Gastroesophageal sphincter (tissue), 3 donors: ENCODE measurements around the gene ZNF74.

ENCODE experiments used
- CTCF ChIP-seq, 4 experiments: fragments of 200-600 bp in 2 of 4; fragments of 450-650 bp in 2 of 4; sonication (generic) in 1 of 4; IDR thresholded peaks; one replicate each; pipeline ENCODE4 v1.5.1; 2017 to 2019; ENCODE audit warnings: antibody characterized with exemption in 4 of 4, mild to moderate bottlenecking in 2 of 4, moderate library complexity in 2 of 4
- POLR2A ChIP-seq, 2 donors: fragments of 450-650 bp; IDR thresholded peaks; one replicate each; pipeline ENCODE4 v1.6.1; 2017; ENCODE audit warnings: antibody characterized with exemption in 2 of 2, mild to moderate bottlenecking in 2 of 2, moderate library complexity in 1 of 2

- TF ChIP-seq POLR2A (IDR thresholded peaks at IDR 0.05): no peak
- no peak for TF ChIP-seq CTCF (IDR thresholded peaks at IDR 0.05)
These were observed 25.7 kb downstream of the ZNF74 start for GRCh38 chr22:20419664-20419951.
